G401 (cell line): ENCODE data around the gene HNRNPL. TPM values are rescaled to one million over a fixed set of nuclear protein-coding genes. Genes with fewer than 3 reads are reported as not detected.
"Not testable (repeated sequence)": the region's sequence is repeated elsewhere in the genome, so short reads cannot be mapped to it uniquely, and the experiment has no call there.

ENCODE experiments used
- DNase-seq: peaks from one replicate; pipeline ENCODE4 v3.0.0-alpha.2; 2015; ENCODE audit warnings: low spot score
- in situ Hi-C: cut with HindIII; loops from 2 replicates; pipeline ENCODE4 v1.10.0; 2016; ENCODE audit warnings: low sequenced_read_pairs, mixed read lengths
- total RNA-seq: library from RNA; depleted of rRNA; stranded (reverse); fragments of >200 nt; shearing (Covaris generic); gene quantifications from 2 replicates; pipeline ENCODE4 v1.2.3, GENCODE V29; 2014; rRNA removed

The HNRNPL gene
- total RNA-seq, 1 experiment from 2014 or later = 749 TPM

DNA sequence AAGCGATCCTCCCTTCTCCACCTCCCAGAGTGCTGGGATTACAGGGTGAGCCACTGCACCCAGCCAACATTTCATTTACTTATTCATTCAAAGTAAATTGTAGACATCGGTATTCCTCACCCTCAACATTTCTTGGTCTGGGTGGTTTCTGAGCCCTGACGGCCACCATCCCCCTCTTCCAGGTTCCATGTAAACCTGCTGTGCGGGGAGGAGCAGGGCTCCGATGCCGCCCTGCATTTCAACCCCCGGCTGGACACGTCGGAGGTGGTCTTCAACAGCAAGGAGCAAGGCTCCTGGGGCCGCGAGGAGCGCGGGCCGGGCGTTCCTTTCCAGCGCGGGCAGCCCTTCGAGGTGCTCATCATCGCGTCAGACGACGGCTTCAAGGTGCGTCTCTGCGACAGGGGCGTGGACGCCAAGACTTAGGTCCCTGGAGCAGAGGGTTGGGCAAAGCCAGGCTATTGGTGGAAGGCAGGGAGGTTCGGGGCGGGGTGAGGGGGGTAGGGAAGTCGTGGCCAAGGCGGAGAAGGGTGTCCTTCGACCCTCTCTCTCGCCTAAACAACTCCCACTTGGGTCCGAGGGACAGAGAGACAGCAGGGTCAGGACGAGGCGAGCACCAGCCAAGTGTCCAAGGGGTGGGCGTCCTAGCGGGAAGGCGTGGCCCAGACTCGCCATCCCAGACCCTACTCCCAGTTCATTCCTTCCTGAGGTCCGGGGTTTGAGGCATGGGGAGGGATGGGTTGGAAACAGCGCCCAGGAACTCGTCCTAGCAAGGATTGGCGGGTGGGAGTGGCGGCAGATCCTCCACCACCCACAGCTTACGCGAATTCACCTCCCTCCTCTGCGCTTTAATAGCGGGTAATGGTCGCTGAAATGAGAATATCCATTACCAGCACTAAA is 59.0 kb downstream of the HNRNPL start:
- in situ Hi-C loops, DNase-seq: not testable (repeated sequence)

GRCh38 chr19:38788478-38789243 is 61.1 kb downstream of the HNRNPL start, which contains the start of gene LGALS7B:
Gene LGALS7B, plus strand, starts transcription at chr19:38789200. Its CDS starts 27 bp downstream, at chr19:38789227.
- in situ Hi-C loops = no loop called here
- DNase-seq = no peak

DNA sequence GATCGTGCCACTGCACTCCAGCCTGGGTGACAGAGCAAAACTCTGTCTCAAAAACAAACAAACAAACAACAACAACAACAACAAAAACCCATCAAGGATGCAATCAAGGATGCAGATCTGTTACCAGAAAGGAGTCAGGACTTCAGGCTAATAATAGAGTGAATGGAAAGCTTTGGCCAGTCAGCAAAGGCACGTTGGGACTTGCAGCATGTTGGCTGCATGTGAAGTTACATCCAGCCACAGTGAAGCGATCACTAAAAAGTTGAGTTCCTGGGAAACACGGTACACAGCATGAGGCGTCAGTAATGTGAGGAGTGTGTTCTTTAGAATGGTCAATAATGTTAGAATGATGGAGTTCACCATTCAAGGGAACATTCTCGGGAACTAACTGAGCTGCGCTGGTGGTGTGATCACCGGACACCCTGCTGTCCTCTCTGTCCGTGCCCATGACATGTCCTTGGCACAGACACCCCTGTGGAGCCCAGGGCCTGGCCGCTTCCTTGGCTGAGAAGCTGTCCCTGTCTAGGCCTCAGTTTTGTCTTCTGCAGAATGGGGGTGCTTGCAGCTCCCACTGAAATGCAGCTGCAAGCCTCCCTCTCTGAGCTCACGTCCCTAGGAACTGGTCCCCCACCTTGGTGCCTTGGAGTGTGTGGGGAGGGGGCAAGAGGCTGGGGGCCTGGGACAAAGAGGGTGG is 63.1 kb downstream of the HNRNPL start:
- in situ Hi-C loops = no loop called here
- no peak for DNase-seq

Other genes starting within 250 kb of the HNRNPL start
- 0.62 TPM in 1 of 2 replicates, not detected in the other for gene MAP4K1, start 232.0 kb downstream of the HNRNPL start, total RNA-seq
- gene EIF3K, start 230.8 kb downstream of the HNRNPL start, total RNA-seq = 451 and 515 TPM in 2 replicates
- gene ACTN4, start 202.3 kb downstream of the HNRNPL start, total RNA-seq = 173 and 182 TPM in 2 replicates
- gene CAPN12, start 105.5 kb downstream of the HNRNPL start, total RNA-seq = 5.3 and 5.8 TPM in 2 replicates
- gene LGALS7, start 76.5 kb downstream of the HNRNPL start, total RNA-seq = not detected in 2 replicates
- not detected in 2 replicates for gene LGALS7B, start 60.8 kb downstream of the HNRNPL start, total RNA-seq
- not detected in 2 replicates for gene LGALS4, start 37.0 kb downstream of the HNRNPL start, total RNA-seq
- gene ECH1, start 18.2 kb downstream of the HNRNPL start, total RNA-seq = 210 and 267 TPM in 2 replicates
- 5.6 and 7.3 TPM in 2 replicates for gene RINL, start 28.3 kb upstream of the HNRNPL start, total RNA-seq
- gene SIRT2, start 49.6 kb upstream of the HNRNPL start, total RNA-seq = 114 and 122 TPM in 2 replicates
- gene NFKBIB, start 50.0 kb upstream of the HNRNPL start, total RNA-seq = 48.1 and 63.2 TPM in 2 replicates
- gene CCER2, start 62.2 kb upstream of the HNRNPL start, total RNA-seq = not detected in 2 replicates
- 34.2 and 43.0 TPM in 2 replicates for gene SARS2, start 80.8 kb upstream of the HNRNPL start, total RNA-seq
- gene MRPS12, start 81.0 kb upstream of the HNRNPL start, total RNA-seq = 105 and 161 TPM in 2 replicates
- 47.4 and 91.4 TPM in 2 replicates for gene FBXO17, start 125.8 kb upstream of the HNRNPL start, total RNA-seq
- gene FBXO27, start 182.6 kb upstream of the HNRNPL start, total RNA-seq = 44.0 and 52.2 TPM in 2 replicates
- not detected in 2 replicates for gene ACP7, start 234.4 kb upstream of the HNRNPL start, total RNA-seq